K562 (cell line): ENCODE measurements around the gene BZW2. TPM values are rescaled to one million over a fixed set of nuclear protein-coding genes. Genes with fewer than 3 reads are reported as not detected.
A peak's percentile ranks its signal among the peaks of the same experiment; 100 is the strongest.

Experiments
- ARID2 ChIP-seq: fragments of 450-650 bp; IDR thresholded peaks from 2 replicates; pipeline ENCODE4 v1.6.1; 2017; ENCODE audit warnings: antibody characterized with exemption, mild to moderate bottlenecking
- BRF1 ChIP-seq: IDR thresholded peaks from 3 replicates; pipeline ENCODE4 v1.6.1; 2011; ENCODE audit warnings: borderline replicate concordance, mild to moderate bottlenecking; ENCODE audit not compliant: insufficient read length; ENCODE audit errors: extremely low read depth
- CHD4 ChIP-seq: fragments of 200-600 bp; sonication (generic); IDR thresholded peaks from 3 replicates; pipeline ENCODE4 v1.6.1; 2012; ENCODE audit warnings: low read depth, mild to moderate bottlenecking, mixed read lengths, low read length, inconsistent platforms; ENCODE audit not compliant: insufficient read depth, insufficient replicate concordance, poor library complexity, severe bottlenecking
- HBP1 ChIP-seq: fragments of 450-650 bp; formaldehyde crosslinking; IDR thresholded peaks from 2 replicates; pipeline ENCODE4 v1.4.0; 2022; ENCODE audit warnings: missing genetic modification characterization
- HDAC2 ChIP-seq: fragments of 450-650 bp; IDR thresholded peaks from 2 replicates; pipeline ENCODE4 v1.6.1; 2016; ENCODE audit warnings: mild to moderate bottlenecking
- HDAC3 ChIP-seq: fragments of 450-650 bp; IDR thresholded peaks from 2 replicates; pipeline ENCODE4 v1.6.1; 2018; ENCODE audit warnings: borderline replicate concordance, mild to moderate bottlenecking, moderate library complexity; ENCODE audit not compliant: partially characterized antibody
- HDAC8 ChIP-seq: fragments of 450-650 bp; IDR thresholded peaks from 2 replicates; pipeline ENCODE4 v1.6.1; 2016; ENCODE audit warnings: mild to moderate bottlenecking, missing genetic modification characterization, moderate library complexity, missing compliant biosample characterization
- KDM2B ChIP-seq: fragments of 250-450 bp; sonication (Bioruptor Pico); IDR thresholded peaks from 2 replicates; pipeline ENCODE4 v1.8.0; 2021; ENCODE audit warnings: mild to moderate bottlenecking, moderate library complexity
- KDM5B ChIP-seq: fragments of 200-600 bp; sonication (generic); IDR thresholded peaks from 2 replicates; pipeline ENCODE4 v1.6.1; 2012; ENCODE audit warnings: low read depth, mild to moderate bottlenecking, moderate library complexity, low read length, control low read depth, inconsistent platforms; ENCODE audit not compliant: insufficient replicate concordance
- MEIS2 ChIP-seq: fragments of 450-650 bp; IDR thresholded peaks from 2 replicates; pipeline ENCODE4 v1.6.1; 2014; ENCODE audit warnings: mild to moderate bottlenecking; ENCODE audit not compliant: partially characterized antibody
- MTA1 ChIP-seq: fragments of 450-650 bp; IDR thresholded peaks from 2 replicates; pipeline ENCODE4 v1.6.1; 2017; ENCODE audit warnings: borderline replicate concordance
- NFATC3 ChIP-seq: fragments of 450-650 bp; IDR thresholded peaks from 2 replicates; pipeline ENCODE4 v1.6.1; 2017; ENCODE audit warnings: mild to moderate bottlenecking
- PHF20 ChIP-seq: fragments of 450-650 bp; IDR thresholded peaks from 2 replicates; pipeline ENCODE4 v1.6.1; 2018; ENCODE audit not compliant: partially characterized antibody
- RAD21 ChIP-seq, 2 experiments: fragments of 250-450 bp in 1 of 2; fragments of 450-650 bp in 1 of 2; sonication (Bioruptor Pico) in 1 of 2; formaldehyde crosslinking in 1 of 2; IDR thresholded peaks in 1 of 2; conservative IDR thresholded peaks in 1 of 2; 2 replicates each; pipeline versions ENCODE4 v1.4.0 to v1.8.0; 2020 to 2022; ENCODE audit warnings: mild to moderate bottlenecking in 2 of 2, moderate library complexity in 1 of 2
- RBFOX2 ChIP-seq: fragments of 200-400 bp; formaldehyde crosslinking; IDR thresholded peaks from 2 replicates; pipeline ENCODE4 v1.6.1; 2017; ENCODE audit warnings: low read depth, mild to moderate bottlenecking, low read length, moderate library complexity
- RFX7 ChIP-seq: fragments of 250-450 bp; sonication (Bioruptor Pico); IDR thresholded peaks from 2 replicates; pipeline ENCODE4 v1.5.1; 2021; ENCODE audit warnings: mild to moderate bottlenecking
- RNF2 ChIP-seq: sonication (generic); IDR thresholded peaks from 2 replicates; pipeline ENCODE4 v1.6.1; 2016
- STAT5B ChIP-seq: fragments of 250-450 bp; sonication (Bioruptor Pico); IDR thresholded peaks from 2 replicates; pipeline ENCODE4 v1.8.0; 2021; ENCODE audit warnings: mild to moderate bottlenecking, inconsistent platforms
- XRCC5 ChIP-seq: fragments of 200-400 bp; formaldehyde crosslinking; IDR thresholded peaks from 2 replicates; pipeline ENCODE4 v1.6.1; 2017; ENCODE audit warnings: low read depth, mild to moderate bottlenecking, low read length
- ZMIZ1 ChIP-seq, 2 experiments: fragments of 150-350 bp in 1 of 2; IDR thresholded peaks; 2 replicates each; pipeline ENCODE4 v1.6.1; 2012 to 2016; ENCODE audit warnings: low read depth in 2 of 2, low read length in 2 of 2, mild to moderate bottlenecking in 1 of 2, moderate library complexity in 1 of 2
- ZNF134 ChIP-seq: fragments of 250-450 bp; sonication (Bioruptor Pico); conservative IDR thresholded peaks from 2 replicates; pipeline ENCODE4 v1.4.0; 2020
- ZNF583 ChIP-seq: fragments of 250-450 bp; sonication (Bioruptor Pico); IDR thresholded peaks from 2 replicates; pipeline ENCODE4 v1.4.0; 2020
- ZNF644 ChIP-seq: fragments of 200-800 bp; sonication (Bioruptor generic); IDR thresholded peaks from 2 replicates; pipeline ENCODE4 v1.6.1; 2016; ENCODE audit warnings: low read depth, missing genetic modification characterization, missing compliant biosample characterization
- ZSCAN29 ChIP-seq: fragments of 450-650 bp; IDR thresholded peaks from 2 replicates; pipeline ENCODE4 v1.6.1; 2017
- polyA plus RNA-seq, 8 experiments: library from polyadenylated mRNA; depleted of rRNA in 4 of 8; stranded (reverse) in 5 of 8; unstranded in 3 of 8; fragments of >200 nt; fragmentation: Nextera tagmentation in 2 of 8; fragmentation: Illumina TruSeq in 1 of 8; extraction: Ambion mirVana in 2 of 8; extraction: Trizol in 1 of 8; gene quantifications; 2 replicates each; pipeline versions ENCODE4 v1.2.1 to v1.2.3, GENCODE V29; 2011 to 2014; ENCODE audit warnings: inconsistent platforms in 1 of 8, missing spikeins in 1 of 8
- total RNA-seq, 7 experiments: library from RNA; depleted of rRNA in 6 of 7; stranded (reverse); fragments of >200 nt in 6 of 7; fragmentation: Illumina TruSeq in 2 of 7; extraction: Trizol in 2 of 7; gene quantifications; 2 replicates each; pipeline versions ENCODE4 v1.2.1 to v1.2.3, GENCODE V29; 2011 to 2021; ENCODE audit warnings: low replicate concordance in 1 of 7
- TF ChIP-seq, protein P1 (sequence below): fragments of 250-450 bp; sonication (Bioruptor Pico); IDR thresholded peaks from 2 replicates; pipeline ENCODE4 v1.8.0; 2021; ENCODE audit warnings: borderline replicate concordance, mild to moderate bottlenecking, moderate library complexity; ENCODE audit not compliant: poor library complexity, severe bottlenecking

The BZW2 gene
- total and polyA plus RNA-seq, 9 of the 15 experiments (the other 6 are each of a cell fraction or from before 2014, with no cell fraction given) = 140 to 316 (median 173) TPM

- no peak for TF ChIP-seq ARID2
- TF ChIP-seq ZNF583 = no peak
- TF ChIP-seq NFATC3 = no peak; the same call in 1 of the 2 replicates
- TF ChIP-seq ZNF134 = no peak
- no peak for TF ChIP-seq STAT5B (CRISPR knock-in tag)
- no peak for TF ChIP-seq BRF1
- 0 out of 4 replicates have a peak, but pooled peaks of 1 of the 2 experiments have one; percentile 79 for TF ChIP-seq ZMIZ1 (IDR thresholded peaks at IDR 0.05; ENCODE audit: low read depth in 2 of 2, low read length in 2 of 2)
- TF ChIP-seq MTA1 = peak; percentile 46
- TF ChIP-seq HDAC2 = peak; percentile 79
- TF ChIP-seq RFX7 = no peak
- TF ChIP-seq, protein P1, sequence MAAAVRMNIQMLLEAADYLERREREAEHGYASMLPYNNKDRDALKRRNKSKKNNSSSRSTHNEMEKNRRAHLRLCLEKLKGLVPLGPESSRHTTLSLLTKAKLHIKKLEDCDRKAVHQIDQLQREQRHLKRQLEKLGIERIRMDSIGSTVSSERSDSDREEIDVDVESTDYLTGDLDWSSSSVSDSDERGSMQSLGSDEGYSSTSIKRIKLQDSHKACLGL (CRISPR knock-in tag) = no peak
- no peak for TF ChIP-seq KDM5B
- peak; percentile 78 for TF ChIP-seq HDAC3
- TF ChIP-seq KDM2B (CRISPR knock-in tag) = no peak
- TF ChIP-seq XRCC5 = no peak
- 0 out of 4 replicates have a peak, but pooled peaks of 1 of the 2 experiments have one; percentile 8 for TF ChIP-seq RAD21 (CRISPR knock-in tag; conservative IDR thresholded peaks at IDR 0.05 in 1 of 2, IDR thresholded peaks at IDR 0.05 in 1 of 2)
- no peak for TF ChIP-seq ZSCAN29
- TF ChIP-seq PHF20 = no peak
- peak; percentile 88 for TF ChIP-seq MEIS2
- TF ChIP-seq CHD4 = no peak
- TF ChIP-seq RBFOX2 = no peak
- peak; percentile 84 for TF ChIP-seq RNF2
- TF ChIP-seq ZNF644 (tag) = 0 out of 2 replicates have a peak, but pooled peaks have one; percentile 56
- TF ChIP-seq HDAC8 (tag) = no peak
- TF ChIP-seq HBP1 (CRISPR knock-in tag) = no peak
Observed at GRCh38 chr7:16657656-16658279, 11.8 kb downstream of the BZW2 start (continued).
